AG04449 (cell line): ENCODE measurements around the gene HS6ST1.

ENCODE experiments used
- CTCF ChIA-PET: fragments of 350-600 bp; formaldehyde crosslinking; extraction: SDS; loops from one replicate; lab custom pipeline; 2021; ENCODE audit warnings: antibody characterized with exemption; lab: Yijun Ruan, JAX
- POLR2A ChIA-PET: fragments of 400-600, 350-600 bp; formaldehyde crosslinking; extraction: SDS; loops from one replicate; lab custom pipeline; 2020; ENCODE audit warnings: antibody characterized with exemption, inconsistent platforms; lab: Yijun Ruan, JAX
- DNase-seq: peaks from one replicate; pipeline ENCODE4 v3.0.0-alpha.2; 2010; ENCODE audit warnings: low read depth, low spot score
- H3K4me3 ChIP-seq: 2 replicates; pipeline ENCODE4 v1.5.1; 2011; ENCODE audit warnings: low read depth, mild to moderate bottlenecking, control low read depth, low read length
- TF ChIP-seq, protein P1 (sequence below): IDR thresholded peaks from one replicate; pipeline ENCODE4 v1.5.1; 2011; ENCODE audit warnings: mild to moderate bottlenecking, moderate library complexity, low read length, control low read depth, inconsistent platforms; ENCODE audit not compliant: insufficient read depth; ENCODE audit errors: missing control alignments

The HS6ST1 gene

GRCh38 chr2:128359841-128360240 lies 41.2 kb upstream of the HS6ST1 start:
- ChIA-PET POLR2A (no interaction called here), CTCF (no interaction called here)

DNA sequence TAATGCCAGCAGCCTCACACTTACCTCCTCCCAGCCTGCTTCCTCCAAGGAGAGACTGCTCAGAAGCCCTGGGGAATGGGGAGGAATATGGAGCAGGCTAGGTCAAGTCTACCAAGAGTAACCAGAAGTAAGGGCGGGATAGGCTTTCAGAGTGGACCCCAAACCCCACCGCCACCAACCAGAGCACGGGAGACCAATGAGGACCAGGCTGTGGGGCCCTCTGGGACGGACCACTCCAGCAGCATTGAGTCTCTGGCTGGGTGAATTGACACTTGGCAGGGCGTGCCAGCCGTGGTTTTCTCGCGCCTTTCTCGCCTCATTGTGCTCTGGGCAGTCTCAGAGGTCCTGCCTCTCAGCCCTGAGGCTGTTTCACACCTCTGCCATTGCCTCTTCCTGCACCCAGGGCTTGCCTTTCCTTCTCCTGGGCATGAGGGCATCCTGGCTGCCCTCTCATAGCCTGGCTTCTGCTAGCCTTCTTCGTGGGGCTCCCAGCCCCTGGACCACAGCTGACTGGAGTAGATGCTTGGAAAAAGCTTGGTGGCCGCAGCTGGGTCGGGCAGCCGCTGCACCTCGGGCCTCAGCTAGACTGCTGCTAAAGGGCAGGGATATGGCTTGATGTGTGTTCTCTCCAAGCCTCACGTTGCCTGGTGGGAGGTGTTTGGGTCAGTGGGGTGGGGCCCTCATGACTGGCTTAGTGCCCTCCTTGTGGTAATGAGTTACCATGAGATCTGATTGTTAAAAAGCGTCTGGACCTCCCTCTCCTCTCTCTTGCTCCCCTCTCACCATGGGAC lies 40.5 kb upstream of the HS6ST1 start:
- ChIA-PET POLR2A (no interaction called here), CTCF (no interaction called here)
- TF ChIP-seq, protein P1, sequence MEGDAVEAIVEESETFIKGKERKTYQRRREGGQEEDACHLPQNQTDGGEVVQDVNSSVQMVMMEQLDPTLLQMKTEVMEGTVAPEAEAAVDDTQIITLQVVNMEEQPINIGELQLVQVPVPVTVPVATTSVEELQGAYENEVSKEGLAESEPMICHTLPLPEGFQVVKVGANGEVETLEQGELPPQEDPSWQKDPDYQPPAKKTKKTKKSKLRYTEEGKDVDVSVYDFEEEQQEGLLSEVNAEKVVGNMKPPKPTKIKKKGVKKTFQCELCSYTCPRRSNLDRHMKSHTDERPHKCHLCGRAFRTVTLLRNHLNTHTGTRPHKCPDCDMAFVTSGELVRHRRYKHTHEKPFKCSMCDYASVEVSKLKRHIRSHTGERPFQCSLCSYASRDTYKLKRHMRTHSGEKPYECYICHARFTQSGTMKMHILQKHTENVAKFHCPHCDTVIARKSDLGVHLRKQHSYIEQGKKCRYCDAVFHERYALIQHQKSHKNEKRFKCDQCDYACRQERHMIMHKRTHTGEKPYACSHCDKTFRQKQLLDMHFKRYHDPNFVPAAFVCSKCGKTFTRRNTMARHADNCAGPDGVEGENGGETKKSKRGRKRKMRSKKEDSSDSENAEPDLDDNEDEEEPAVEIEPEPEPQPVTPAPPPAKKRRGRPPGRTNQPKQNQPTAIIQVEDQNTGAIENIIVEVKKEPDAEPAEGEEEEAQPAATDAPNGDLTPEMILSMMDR: no peak
- no peak for DNase-seq
- no peak overlapping the region for H3K4me3 ChIP-seq

More at GRCh38 chr2:128359841-128360240, 41.2 kb upstream of the HS6ST1 start:
- TF ChIP-seq, protein P1: no peak
- DNase-seq: no peak
- no peak overlapping the region for H3K4me3 ChIP-seq

DNA sequence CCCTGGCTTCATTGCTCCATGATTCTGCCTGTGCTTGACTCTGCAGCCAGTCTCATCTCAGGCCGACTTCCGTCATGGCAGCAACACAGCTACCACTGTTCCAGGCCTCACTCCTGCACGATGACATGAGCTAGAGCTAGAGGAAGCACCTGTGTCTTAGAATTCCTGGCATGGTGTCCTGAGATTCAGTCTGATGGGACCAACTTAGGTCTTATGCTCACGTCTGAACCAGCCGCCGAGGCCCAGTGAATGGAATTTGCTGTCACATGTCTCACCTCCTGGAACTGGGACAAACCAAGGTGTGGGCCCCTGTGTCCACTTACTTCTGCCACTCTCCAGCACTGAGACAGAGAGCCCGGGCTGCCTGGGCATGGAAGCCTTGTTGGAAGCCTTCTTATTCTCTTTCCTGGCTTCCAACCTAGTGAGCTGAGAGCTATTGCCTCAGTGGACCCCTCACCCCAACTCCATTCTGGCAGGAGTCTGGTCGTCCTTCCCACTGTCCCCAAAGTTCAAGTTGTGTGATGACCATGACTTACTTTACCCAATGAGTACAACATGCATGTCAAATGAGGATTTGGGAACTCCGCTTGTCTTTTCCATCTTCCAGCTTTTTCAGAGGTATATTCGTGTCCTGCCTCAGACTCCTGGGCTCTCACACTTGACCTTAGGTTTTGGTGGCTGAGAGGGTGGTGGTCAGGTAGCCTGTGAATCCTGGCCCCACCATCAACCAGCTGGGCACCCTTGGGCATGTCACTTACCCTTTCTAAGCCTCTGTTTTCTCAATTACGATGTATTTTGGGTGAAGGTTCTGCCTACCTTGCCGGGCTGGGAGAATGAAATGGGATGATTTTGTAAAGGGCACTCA lies 39.1 kb upstream of the HS6ST1 start:
- ChIA-PET POLR2A (no interaction called here), CTCF (no interaction called here)
- TF ChIP-seq, protein P1: no peak
- no peak for DNase-seq
- H3K4me3 ChIP-seq: no peak overlapping the region

DNA sequence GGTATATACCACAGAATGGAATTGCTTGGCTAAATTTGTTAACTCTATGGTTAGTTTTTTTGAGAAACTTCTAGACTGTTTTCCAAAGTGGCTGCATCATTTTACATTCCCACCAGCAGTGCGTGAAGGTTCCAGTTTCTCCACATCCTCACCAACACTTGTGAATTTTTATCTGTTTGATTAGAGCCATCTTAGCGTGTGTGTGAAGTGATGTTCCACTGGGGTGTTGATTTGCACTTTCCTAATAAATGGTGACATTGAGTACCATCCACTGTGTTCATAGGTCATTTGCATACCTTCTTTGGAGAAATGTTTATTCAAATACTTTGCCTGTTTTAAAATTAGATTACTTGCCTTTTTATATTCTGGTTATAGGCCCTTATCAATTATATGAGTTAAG lies 37.5 kb upstream of the HS6ST1 start:
- TF ChIP-seq, protein P1: no peak
- H3K4me3 ChIP-seq: no peak overlapping the region
- DNase-seq: no peak
- POLR2A ChIA-PET: no interaction called here
- CTCF ChIA-PET: interaction anchor here (1.4 kb wide), 1 partner anchor 14 kb away, joined by 3 read pairs; no protein-coding TSS in a partner anchor

DNA sequence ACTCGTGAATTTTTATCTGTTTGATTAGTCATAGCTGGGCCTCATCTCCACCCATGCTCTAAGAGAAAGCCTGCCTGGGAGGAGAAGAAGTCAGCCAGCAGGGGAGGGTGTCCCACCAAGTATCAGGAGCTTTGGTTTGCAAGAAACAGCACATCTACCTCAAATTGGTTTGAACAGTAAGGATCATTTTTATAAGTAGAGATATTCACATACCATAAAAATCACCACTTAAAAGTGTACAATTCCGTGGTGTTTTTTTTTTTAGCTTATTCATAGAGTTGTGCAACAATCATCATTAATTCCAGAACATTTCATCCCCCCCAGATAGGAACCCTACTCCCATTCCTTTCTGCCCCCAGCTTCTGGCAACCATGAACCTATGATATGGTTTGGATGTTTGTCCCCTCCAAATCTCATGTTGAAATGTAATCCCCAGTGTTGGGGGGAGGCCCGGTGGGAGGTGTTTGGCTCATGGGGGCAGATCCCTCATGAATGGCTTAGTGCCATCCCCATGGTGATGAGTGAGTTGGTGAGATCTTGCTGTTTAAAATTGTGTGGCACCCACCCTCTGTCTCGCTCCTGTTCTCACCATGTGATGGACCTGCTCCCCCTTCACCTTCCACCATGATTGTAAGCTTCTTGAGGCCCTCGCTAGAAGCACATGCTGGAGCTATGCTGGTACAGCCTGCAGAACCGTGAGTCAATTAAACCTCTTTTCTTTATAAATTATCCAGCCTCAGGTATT lies 36.2 kb upstream of the HS6ST1 start:
- no peak overlapping the region for H3K4me3 ChIP-seq
- ChIA-PET POLR2A (no interaction called here), CTCF (interaction anchor here (0.9 to 1.4 kb wide), 3 partner anchors 13 to 371 kb away, joined by 3 read pairs; no protein-coding TSS in a partner anchor)
- peak; percentile 46 for DNase-seq
- TF ChIP-seq, protein P1: peak; percentile 62

- no peak overlapping the region for H3K4me3 ChIP-seq
- DNase-seq: no peak
- CTCF ChIA-PET: interaction anchor here (1.0 kb wide), 1 partner anchor 20 kb away, joined by 3 read pairs; no protein-coding TSS in a partner anchor
- POLR2A ChIA-PET: no interaction called here
- TF ChIP-seq, protein P1: no peak
Observed at GRCh38 chr2:128354161-128354560, 35.5 kb upstream of the HS6ST1 start.
